ENCODE data around the gene CFI.
"Not testable (repeated sequence)": the region's sequence is repeated elsewhere in the genome, so short reads cannot be mapped to it uniquely, and the experiment has no call there.

Gene CFI

DNA sequence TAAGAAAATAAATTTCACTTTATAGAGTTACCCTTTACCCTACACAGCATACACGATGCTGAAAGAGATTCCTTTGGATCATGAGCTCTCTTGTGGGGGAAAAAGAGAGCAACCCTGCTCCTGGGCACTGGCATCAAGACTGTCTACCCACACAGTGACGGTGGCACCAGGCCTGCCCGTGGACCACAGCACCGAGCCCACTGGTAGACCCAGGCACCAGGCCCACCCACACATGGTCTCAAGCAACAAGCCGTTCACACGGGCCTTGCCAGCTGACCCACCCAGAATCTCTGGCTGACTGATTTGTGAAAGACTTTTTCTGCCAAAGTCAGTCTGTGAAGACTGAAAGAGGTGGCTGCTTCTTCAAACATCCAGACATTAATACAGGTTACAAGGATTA, 6.7 kb downstream of the CFI start:
- DNase-seq: no peak

DNA sequence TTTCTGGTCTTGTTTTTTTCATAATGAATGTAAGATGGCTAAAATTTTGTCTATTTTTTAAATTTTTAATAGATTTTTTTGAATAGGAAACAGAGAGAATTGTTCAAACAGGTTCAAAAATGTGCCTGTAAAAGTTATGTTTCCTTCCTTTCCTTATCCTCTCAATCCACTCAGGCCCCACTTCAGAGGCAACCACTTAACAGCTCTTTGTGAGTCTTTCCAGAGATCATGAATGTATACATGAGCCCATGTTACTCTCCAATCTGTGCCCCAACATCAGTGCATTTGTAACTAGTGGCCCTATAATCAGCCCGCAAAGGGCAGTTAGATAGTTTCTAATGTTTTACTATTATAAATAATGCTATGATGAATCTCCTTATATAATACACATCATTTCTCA, 14.0 kb downstream of the CFI start:
- DNase-seq: no peak

DNA sequence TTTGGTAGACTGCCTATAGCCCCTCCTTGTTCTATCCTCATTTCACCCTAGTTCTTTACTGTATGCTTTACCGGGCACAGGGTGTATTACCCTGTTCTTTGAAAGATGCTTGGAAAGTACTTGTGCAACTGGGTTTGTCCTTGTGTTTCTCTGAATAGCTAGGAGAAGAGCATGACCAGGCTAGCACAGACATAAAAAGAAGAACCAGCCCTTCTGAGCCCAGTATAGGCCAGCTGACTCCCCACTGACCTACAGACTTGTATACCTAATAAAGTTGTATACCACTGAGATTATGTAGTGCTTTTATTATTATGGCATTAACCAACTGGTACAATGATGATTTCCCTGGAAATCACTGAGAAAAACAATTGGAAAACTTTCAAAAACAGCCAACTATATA, 15.0 kb downstream of the CFI start:
- no peak for DNase-seq

DNA sequence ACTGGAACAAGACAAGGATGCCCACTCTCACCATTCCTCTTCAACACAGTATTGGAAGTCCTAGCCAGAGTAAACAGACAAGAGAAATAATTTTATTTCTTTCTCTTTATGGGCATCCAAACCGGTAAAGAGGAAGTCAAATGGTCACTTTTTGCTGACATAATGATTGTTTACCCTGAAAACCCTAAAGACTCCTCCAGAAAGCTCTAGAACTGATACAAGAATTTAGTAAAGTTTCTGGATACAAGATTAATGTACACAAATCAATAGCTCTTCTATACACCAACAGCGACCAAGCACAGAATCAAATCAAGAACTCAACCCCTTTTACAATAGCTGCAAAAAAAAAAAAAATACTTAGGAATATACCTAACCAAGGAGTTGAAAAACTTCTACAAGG, 19.7 kb downstream of the CFI start:
- not testable (repeated sequence) for DNase-seq

DNA sequence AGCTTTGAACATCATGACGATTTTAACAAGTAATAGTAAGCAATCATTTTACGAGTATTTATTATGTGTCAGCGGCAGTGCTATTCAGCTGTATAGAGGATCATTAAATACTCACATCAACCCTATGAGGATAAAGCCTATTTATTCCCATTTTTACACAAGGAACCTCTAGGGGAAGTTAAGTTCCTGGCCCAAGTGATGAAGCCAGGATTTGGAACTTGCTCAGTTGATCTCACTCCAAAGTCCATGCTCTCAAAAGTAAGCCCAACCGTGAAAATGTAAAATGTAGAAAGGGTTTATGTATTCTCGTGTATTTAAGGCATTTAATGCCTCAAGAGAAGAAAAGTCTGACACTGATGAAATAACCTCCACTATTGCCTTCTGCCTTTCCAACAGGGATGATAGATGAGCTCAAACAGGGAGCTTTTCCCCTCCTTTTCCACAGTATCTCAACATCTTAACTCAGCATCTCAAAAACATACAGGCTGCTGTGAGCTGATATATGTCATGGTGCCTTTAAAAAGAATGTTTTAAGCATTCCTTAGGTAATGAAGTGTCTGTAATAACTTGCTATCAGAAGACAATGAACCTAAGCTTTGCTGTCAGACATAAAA, 36.9 kb downstream of the CFI start:
- DNase-seq: no peak

DNA sequence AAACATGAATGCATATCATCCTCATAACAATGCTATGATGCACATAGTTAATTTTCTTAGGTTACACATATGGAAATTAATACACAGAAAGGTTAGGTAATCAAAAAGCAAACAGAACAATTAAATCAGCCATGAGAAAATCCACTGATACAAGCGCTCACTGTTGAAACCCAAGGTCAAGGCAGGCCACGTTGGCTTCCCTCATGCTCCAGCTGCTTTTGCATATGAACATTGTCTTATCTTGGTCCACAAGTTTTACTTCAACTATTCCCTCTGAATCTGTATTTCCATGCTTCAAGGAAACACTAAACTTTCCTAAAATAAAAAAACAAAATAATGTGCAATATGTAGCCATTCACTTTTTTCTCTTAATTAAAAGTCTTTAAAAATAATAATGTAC, 37.4 kb downstream of the CFI start:
- DNase-seq: no peak

DNA sequence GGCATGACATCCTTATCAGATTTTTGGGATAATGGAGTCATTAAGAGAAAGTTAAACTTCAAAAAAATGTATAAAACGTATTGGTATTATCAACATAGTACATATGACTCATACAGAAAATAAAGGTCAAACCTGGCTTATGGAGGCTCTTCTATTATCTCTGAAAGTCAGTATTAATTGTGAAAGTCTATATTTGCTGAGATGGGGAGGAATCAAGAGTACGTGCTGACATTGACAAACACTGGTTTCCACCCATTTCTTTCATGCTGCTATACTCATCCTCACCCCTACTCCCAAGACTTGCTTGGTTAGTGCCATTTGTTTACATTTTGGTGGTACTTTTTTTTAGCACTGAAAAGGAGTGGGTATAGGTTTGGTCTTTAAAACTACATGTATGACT, 41.1 kb downstream of the CFI start:
- DNase-seq: no peak

DNA sequence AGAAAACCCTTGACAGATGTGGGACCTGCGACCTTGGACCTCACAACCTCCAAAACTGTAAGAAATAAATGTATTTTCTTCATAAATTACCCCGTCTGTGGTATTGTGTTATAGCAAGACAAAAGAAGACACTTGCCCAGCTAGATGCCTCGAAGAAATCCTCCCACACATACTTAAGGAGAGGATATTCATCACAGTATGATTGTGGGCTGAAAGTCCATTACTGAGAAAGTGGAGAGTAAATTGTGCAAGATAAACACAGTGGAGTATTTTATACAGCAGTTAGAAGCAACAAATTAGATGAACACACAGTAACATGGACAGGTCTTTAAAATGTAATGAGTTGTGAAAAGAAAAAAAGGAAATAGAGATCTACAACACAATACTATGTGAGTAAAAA, 46.1 kb downstream of the CFI start:
- DNase-seq: no peak

DNA sequence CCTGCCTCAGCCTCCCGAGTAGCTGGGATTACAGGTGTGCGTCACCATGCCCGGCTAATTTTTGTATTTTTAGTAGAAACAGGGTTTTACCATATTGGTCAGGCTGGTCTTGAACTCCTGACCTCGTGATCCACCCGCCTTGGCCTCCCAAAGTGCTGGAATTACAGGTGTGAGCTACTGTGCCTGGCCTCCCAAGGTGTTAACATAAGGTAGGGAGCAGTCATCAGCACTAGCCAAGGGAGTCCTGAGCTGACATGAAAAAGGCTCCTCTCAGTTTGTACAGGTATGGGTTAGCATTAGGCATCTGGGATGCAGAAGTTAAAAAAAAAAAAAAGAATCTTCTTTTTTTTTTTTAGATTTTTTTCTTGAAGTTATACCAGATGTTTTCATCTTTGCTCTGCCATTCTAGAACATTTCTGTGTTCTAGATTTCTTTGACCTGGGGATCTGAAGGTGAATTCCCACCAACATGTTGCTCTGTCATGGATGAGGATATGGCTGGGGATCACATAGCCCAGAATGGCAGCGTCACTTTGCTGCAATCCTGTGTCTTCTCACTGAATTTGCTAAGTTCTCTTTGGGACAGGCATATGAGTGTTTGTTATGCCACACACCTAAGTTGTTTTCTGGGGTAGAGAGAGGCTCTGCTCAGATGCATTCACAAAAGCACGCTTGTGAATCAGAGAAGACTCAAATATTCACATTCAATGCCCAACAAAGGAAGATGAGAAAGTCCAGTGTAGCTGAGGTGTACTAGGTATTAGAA, 47.5 kb downstream of the CFI start:
- peak; percentile 54 for DNase-seq

DNA sequence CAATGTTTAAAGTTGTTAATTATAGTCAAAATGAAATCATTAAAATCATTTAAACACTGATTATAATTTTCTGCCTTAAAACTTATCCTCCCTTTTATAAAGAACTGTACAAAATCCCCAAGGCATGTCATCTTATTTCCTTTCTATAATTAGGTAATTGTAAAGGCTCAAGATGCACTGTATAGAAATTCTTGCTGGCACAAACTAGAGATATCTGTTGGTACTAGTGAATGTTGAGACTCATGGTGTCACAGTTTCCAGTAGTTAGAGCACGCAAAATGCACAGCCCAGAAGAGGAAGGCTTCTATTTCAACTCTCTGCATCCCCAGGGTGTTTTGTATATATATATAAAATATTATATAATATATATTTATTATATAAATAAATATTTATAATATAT, 49.3 kb downstream of the CFI start:
- peak; percentile 66 for DNase-seq

DNA sequence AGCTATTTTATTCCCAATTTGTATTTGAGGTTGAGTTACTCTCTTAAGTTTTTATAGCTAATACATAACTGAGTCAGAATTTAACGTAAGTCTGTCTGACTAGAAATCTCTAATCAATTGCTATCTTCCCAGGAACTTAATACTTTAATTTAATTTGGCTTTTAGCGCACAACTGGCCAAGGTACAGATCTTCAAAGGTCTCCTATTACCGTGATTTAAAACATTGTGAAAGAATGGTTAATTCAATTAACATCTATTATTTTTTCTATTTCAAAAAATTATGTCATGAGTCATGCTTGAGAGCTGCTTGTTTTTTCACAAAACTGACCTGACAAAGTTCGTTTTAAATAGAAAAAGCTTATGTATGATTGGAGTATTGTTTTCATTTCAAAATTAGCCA, 49.9 kb downstream of the CFI start:
- DNase-seq: peak; percentile 16

DNA sequence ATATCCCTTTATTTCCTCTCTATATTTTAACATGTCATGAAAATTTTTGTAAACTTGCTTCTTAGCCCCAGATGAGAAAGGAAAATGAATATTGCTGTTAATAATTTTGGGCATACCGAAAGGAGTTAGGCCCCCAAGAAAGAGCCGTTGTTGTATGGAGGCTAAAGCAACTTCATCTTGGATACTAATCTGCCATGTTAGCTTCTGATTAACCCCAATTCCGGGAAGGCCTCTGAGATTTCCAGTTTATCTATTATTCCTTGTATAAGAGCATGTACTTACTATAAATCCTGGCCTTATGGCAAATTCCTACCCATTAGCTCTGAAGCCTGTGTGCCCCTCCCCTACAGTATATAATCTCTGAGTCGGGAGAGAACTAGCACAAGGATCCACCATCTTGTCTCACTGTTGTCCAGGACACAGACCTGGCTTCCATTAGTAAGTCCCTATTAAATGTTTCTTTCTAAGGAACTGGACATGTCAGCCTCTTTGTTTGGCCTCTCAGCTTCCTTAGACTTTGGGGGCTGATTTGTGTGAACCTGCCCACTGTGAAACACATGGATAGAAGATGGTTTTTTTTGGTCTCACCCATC, 51.1 kb downstream of the CFI start:
- no peak for DNase-seq

DNA sequence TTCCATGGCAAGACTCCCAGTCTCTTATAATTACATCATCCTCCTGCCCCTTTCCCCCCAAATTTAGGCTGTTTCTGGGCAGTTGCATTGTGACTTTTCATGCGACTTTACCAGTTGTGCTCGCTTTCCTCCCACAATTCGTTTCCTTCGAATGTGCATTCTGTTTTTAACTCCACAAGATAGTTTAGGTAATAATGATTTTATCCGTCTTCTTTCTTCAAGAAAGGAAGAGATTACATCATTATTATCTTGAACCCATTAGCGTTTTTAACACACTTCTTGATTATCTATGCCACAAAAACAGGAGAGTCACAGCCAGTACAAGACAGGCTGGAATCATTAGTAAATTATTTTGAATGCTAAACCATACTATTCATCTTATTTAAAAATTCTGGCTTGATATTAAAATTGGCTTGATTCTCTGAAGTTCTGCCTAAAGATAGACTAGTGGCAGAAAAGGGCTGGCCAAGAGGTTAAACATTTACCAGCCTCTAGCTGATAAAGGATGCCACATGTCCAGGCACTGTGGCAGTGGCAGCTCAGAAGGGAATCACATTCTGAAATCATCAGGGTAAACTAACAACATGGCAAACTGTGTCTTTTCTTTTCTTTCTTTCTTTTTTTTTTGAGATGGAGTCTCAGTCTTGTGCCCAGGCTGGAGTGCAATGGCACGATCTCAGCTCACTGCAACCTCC, 52.3 kb downstream of the CFI start:
- DNase-seq: no peak

DNA sequence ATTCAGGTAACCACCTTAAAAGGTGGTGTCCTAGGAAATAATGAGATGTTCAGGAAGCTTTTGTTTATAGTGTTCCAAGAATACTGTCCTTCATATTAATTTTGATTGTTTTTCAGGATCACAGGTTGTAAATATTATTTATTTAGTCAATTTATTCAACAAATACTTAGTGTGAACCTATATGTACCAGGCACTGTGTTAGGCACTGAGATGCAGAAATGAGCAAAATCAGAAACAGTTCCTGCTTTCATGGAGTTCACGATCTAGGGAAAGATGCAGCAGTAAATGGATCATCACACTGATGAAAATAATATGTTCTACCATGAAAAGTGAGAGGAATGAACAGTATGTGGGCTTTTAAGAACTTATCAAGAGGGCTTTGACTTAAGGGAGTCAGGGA, 53.7 kb downstream of the CFI start:
- DNase-seq: no peak

DNA sequence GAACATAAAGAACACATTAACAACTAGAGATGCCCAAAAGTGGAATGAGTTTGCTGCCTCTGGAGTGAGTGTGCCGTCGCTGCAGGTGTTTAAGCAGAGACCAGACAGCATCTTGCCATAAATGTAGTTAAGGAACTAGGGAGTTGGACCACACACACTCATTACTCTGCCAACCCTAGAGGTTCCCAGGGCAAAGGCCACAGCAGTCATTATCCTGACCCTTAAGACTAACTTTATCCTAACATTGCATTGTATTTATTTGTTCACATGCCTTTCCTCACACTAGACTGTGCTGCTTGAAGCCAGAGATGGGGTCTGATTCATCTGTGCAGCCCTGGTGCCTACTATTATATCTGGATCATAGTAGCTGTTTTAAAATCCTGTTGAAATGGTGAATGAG, 55.1 kb downstream of the CFI start:
- DNase-seq: no peak

DNA sequence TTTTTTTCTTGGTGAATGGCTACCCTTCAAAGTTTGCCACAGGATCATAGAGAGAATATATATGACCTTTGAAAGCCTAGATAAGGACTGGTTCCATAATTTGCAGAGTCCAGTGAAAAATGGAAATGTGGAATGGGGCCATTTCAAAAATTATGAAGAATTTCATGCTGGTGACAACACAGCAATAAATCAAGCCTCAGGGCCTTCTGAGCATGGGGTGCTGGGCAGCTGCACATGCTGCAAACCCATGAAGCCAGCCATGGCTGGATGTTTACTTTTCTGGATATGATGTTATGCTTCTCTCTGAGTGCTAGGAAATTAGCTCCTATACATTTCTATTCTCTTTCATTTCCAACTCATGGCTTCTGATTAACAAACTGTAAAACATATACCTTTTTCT, 56.0 kb downstream of the CFI start:
- no peak for DNase-seq

DNA sequence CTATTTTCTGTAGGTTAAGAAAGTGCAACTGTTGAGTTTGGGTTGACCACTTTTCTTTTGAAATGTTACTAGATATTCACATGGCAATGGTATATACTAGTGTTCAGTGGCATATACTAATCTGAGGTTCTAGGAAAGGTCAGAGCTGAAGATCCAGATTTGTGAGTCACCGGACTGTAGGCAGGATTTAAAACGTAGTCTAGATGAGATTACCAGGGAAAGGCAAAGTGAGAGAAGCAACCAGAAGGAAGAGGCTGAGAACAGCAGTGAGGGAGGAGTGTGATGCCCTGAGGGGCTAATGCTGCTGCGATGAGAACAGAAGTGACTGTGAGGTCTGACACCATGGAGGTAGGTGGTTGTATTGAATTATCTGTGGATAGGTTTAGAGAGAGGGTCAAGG, 62.3 kb downstream of the CFI start:
- no peak for DNase-seq

DNA sequence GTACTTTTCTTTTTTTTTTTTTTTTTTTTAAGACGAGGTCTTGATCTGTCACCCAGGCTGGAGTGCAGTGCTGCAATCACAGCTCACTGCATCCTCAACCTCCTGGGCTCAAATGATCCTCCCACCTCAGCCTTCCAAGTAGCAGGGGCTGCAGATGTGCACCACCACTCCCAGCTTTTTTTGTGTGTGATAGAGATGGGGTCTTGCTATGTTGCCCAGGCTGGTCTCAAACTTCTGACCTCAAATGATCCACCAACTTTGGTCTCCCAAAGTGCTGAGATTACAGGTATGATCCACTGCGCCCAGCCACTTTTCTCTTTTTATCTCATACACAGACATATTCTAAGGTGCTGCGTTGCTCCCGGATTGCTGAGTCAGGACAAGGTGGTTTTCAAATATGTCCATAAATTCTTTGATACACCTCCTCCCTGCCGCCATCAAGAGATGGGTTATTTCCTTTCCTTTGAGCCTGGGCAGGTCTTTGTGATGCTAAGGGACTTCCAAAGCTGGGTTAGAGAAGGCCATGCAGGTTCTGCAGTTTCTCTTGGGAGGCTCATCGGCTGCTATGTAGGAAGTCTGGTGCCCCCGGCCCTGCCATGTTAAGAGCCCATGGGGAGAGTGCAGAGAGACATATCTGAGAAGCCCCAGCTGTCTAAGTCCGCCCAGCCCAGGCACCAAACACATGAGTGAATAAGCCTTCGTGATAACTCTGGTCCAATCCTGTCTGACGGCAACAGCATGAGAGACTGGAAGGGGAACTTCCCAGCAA, 63.5 kb downstream of the CFI start:
- DNase-seq: no peak

DNA sequence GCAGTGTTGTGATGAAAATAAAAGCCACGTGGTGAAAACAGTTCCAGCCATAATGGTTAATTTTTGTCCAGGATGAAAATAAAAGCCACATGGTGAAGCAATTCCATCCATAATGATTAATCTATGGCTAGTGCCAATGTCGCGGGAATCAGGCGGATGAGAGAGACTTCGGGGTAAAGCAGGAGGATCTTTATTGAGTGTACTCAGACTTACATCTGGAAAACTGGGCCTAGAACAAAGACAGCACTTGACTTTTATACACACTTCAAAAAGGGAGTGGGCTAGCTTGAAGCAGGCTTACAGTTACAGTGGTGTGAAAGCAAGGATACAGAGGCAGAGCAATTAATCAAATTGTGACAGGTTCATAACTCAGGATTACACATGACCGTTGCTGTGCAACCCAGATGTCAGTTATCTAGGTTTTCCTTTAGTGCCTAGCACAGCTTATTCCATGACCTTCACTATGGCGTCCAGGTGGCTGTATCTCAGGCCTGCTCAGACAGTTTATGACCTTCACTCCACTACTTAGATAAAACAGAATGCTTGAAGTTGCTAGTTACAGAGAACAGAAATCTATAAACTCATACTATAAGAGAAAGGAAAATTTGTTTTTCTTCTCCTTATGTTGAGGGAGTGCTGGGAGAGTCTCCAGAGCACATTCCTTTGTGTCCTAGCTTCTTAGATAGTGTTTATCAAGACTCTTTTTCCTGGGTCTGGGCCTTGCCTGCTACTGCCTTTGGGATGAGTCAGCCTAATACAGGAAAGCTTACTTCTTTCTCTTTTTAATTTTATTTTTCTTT, 66.0 kb downstream of the CFI start:
- DNase-seq: no peak

DNA sequence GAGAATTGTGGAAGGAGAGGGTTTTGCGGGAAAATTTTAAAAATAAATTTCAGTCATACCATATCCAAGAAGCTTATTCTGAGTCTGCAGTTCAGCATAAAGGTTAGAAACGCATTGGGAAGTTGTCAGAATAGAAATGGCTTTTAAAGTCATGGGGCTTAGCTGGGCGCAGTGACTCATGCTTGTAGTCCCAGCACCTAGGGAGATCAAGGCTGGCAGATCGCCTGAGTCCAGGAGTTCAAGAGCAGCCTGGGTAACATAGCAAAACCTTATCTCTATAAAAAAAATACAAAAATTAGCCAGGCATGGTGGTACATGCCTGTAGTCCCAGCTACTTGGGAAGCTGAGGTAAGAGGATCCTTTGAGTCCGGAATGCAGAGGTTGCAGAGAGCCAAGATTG, 68.1 kb downstream of the CFI start:
- no peak for DNase-seq

DNA sequence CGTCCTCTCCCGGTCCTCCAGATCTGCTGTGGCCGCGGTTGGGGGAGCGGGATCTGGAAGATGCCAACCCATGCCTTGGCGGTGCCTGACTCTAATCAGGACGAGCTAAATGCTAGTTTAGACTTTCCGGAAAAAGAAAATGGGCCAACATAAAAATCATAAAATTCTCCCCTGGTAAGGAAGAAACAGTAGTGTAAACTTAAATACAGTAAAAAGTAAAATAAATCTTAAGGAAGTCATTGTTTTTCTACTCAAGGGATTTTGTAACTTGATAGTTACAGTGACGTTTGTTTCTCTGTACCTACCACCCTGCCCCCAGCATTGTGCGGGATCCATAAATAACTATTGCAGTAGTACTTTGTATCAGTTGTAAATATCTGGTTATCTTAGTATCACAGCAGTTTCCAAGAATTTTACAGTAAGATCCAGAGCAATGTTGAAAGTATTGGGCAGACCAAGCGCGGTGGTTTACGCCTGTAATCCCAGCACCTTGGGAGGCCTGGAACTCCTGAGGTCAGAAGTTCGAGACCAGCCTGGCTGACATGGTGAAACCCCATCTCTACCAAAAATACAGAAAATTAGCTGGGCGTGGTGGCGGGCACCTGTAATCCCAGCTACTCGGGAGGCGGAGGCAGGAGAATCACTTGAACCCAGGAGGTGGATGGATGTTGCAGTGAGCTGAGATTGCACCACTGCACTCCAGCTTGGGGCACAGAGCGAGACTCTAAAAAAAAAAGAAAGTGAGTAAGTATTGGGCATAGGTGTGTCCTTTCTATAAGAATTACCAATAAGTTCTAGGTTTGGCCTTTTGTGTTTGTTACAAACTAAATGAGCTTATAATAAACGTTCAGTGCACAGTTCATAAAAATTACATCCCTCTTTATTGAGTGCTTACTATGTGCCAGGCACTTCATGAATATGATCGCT, 70.9 kb downstream of the CFI start:
- DNase-seq: no peak
